Measurements from ENCODE around the gene KMT2C. TPM values are rescaled to one million over a fixed set of nuclear protein-coding genes. Genes with fewer than 3 reads are reported as not detected.

The KMT2C gene
- total and polyA plus RNA-seq, 2 experiments from 2014 or later = 7.2 to 14.2 TPM

DNA sequence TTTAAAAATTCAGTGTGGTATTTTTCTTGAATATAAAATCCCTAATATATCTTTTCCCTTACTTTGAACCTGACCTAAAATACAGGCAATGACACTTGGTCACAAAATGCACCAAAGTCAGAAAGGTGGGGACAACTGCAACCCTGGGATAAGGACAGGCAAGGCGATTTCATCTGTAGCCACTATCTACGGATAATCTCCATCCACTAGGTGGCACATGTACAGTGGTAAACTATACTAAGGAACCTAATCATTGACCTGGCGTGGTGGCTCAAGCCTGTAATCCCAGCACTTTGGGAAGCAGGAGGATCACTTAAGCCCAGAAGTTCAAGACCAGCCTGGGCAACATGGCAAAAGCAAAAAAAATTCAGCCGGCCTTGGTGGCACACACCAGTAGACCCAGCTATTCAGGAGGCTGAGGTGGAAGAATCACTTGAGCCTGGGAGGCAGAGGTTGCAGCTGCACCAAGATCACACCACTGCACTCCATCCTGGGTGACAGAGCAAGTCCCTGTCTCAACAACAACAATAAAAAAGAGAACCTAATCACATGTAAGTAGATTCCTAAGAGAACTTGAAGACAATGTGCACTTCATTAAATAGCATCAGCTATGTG, 98.9 kb downstream of the KMT2C start:
- in situ Hi-C loops (cut with MboI) = loop anchor here (10.0 to 25.0 kb wide), 2 partner anchors 368 to 475 kb away; no protein-coding TSS in a partner anchor
- H4K20me1 ChIP-seq (ENCODE audit: insufficient read depth) = peaks cover 20% of the 10 kb centered on the region
- WGBS, 2 experiments (ENCODE audit: low coverage in 1 of 2, low lambda C conversion rate in 2 of 2, missing lambda C conversion rate in 2 of 2) = 26 to 28% methylated on average over 4 of the region's 4 CpGs

DNA sequence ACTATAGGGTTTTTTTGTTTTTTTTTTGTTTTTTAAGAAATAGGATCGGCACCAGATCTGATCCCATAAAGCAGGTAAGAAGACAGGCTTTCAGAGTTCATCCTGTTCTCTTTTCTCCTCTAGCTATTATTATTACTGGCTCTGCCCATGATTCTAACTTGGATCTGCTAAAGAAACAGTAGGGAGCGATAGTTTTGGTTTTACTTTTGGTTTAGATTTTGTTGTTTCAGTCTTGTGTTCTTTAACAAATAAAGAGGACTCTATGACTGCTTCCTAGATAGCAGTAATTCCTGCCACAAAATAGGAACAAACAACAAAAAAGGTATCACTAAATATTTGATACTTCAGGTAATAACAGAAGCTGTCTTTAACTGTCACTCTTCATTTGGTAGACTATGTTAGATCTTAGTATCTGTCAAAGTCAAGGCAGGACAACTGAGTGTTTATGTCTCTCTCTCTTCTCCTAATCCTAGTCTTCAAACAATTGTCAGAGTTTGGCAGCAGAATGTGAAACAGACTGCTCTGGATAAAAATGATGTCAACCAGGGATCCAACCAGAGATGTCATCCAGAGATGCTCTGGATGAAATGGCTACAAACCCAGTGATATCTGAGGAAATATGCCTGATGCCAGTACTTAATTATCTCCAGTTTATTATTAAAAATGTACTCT, 99.8 kb downstream of the KMT2C start:
- WGBS, 2 experiments (ENCODE audit: low coverage in 1 of 2, low lambda C conversion rate in 2 of 2, missing lambda C conversion rate in 2 of 2) = 59 to 72% methylated on average over 2 of the region's 2 CpGs
- no peaks in the 10 kb centered on the region for H3K36me3 ChIP-seq (ENCODE audit: low read depth)
- H3K79me2 ChIP-seq (ENCODE audit: insufficient read depth) = peaks cover 100% of the 10 kb centered on the region
- H3K4me3 ChIP-seq = no peak overlapping the region
- H3K27ac ChIP-seq = no peak overlapping the region
- peaks cover 18% of the 10 kb centered on the region for H4K20me1 ChIP-seq (ENCODE audit: insufficient read depth)
- H3K9me3 ChIP-seq (ENCODE audit: low read depth) = no peaks in the 10 kb centered on the region
- no peaks in the 10 kb centered on the region for H3K27me3 ChIP-seq (replicated peaks; ENCODE audit: insufficient read depth)
- peak overlapping the region; percentile 35; the same call in 1 of the 2 replicates for H3K9ac ChIP-seq
- H2AFZ ChIP-seq = no peak overlapping the region
- H3K4me2 ChIP-seq (ENCODE audit: unreplicated experiment) = peak overlapping the region; percentile 38
- in situ Hi-C loops (cut with MboI) = loop anchor here (10.0 to 25.0 kb wide), 2 partner anchors 369 to 476 kb away; no protein-coding TSS in a partner anchor
- H3K4me1 ChIP-seq (ENCODE audit: insufficient read depth) = peaks cover 11% of the 10 kb centered on the region; the same call in 1 of the 2 replicates
- peak; percentile 9 for DNase-seq
- no peaks in the 10 kb centered on the region for H3F3A ChIP-seq (ENCODE audit: insufficient read depth)
- no peak for TF ChIP-seq EZH2 (IDR thresholded peaks at IDR 0.05; ENCODE audit: insufficient read depth, poor library complexity, severe bottlenecking)
- H3K9me2 ChIP-seq (ENCODE audit: insufficient read depth) = no peaks in the 10 kb centered on the region

More for the DNA sequence above, 98.9 kb downstream of the KMT2C start:
- Histone ChIP-seq H3K27me3 (replicated peaks; ENCODE audit: insufficient read depth) (no peaks in the 10 kb centered on the region), H3K36me3 (ENCODE audit: low read depth) (no peaks in the 10 kb centered on the region), H3F3A (ENCODE audit: insufficient read depth) (no peaks in the 10 kb centered on the region), H3K27ac (no peak overlapping the region), H3K4me1 (ENCODE audit: insufficient read depth) (peaks cover 12% of the 10 kb centered on the region; the same call in 1 of the 2 replicates), H3K4me3 (no peak overlapping the region), H3K9me3 (ENCODE audit: low read depth) (no peaks in the 10 kb centered on the region), H3K9me2 (ENCODE audit: insufficient read depth) (no peaks in the 10 kb centered on the region), H3K4me2 (ENCODE audit: unreplicated experiment) (no peak overlapping the region), H3K9ac (no peak overlapping the region), H3K79me2 (ENCODE audit: insufficient read depth) (peaks cover 100% of the 10 kb centered on the region), H2AFZ (no peak overlapping the region)
- TF ChIP-seq EZH2 (IDR thresholded peaks at IDR 0.05; ENCODE audit: insufficient read depth, poor library complexity, severe bottlenecking) = no peak
- no peak for TF ChIP-seq EZH2phosphoT487 (IDR thresholded peaks at IDR 0.05; ENCODE audit: insufficient read depth, low read depth)
- peak; percentile 71 for DNase-seq

DNA sequence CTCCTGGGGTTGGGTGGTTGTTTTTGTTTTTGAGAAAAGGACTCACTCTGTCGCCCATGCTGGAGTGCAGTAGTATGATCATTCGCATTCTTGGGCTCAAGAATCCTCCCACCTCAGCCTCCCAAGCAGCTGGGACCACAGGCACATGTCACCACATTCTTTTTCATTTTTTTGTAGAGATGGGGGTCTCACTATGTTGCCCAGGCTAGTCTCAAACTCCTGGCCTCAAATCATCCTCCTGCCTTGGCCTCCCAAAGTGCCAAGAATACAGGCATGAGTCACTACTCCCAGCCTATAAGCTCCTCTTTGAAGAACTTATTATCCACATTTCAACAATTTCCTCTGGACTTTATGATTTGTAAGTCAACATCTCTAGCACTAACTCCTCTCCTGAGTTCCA, 102.7 kb downstream of the KMT2C start:
- no peak overlapping the region for H3K27ac ChIP-seq
- H3K4me3 ChIP-seq = no peak overlapping the region
- no peak overlapping the region for H2AFZ ChIP-seq
- H3F3A ChIP-seq (ENCODE audit: insufficient read depth) = peaks cover 5% of the 10 kb centered on the region; the same call in 1 of the 2 replicates
- no peak overlapping the region for H3K9ac ChIP-seq
- no peak for DNase-seq
- peaks cover 11% of the 10 kb centered on the region for H4K20me1 ChIP-seq (ENCODE audit: insufficient read depth)
- no peaks in the 10 kb centered on the region; the same call in 1 of the 2 replicates for H3K36me3 ChIP-seq (ENCODE audit: low read depth)
- H3K9me2 ChIP-seq (ENCODE audit: insufficient read depth) = no peaks in the 10 kb centered on the region
- WGBS, 2 experiments (ENCODE audit: low coverage in 1 of 2, low lambda C conversion rate in 2 of 2, missing lambda C conversion rate in 2 of 2) = 81 to 91% methylated on average over 2 of the region's 2 CpGs
- H3K79me2 ChIP-seq (ENCODE audit: insufficient read depth) = peaks cover 90% of the 10 kb centered on the region
- 0 out of 2 replicates have a peak, but pooled peaks cover 11% of the 10 kb centered on the region for H3K4me1 ChIP-seq (ENCODE audit: insufficient read depth)
- H3K9me3 ChIP-seq (ENCODE audit: low read depth) = no peaks in the 10 kb centered on the region
- TF ChIP-seq EZH2phosphoT487 (IDR thresholded peaks at IDR 0.05; ENCODE audit: insufficient read depth, low read depth) (no peak), EZH2 (IDR thresholded peaks at IDR 0.05; ENCODE audit: insufficient read depth, poor library complexity, severe bottlenecking) (no peak)
- H3K27me3 ChIP-seq (replicated peaks; ENCODE audit: insufficient read depth) = no peaks in the 10 kb centered on the region
- in situ Hi-C loops (cut with MboI) = loop anchor here (10.0 to 25.0 kb wide), 2 partner anchors 372 to 479 kb away; no protein-coding TSS in a partner anchor
- H3K4me2 ChIP-seq (ENCODE audit: unreplicated experiment) = no peak overlapping the region

DNA sequence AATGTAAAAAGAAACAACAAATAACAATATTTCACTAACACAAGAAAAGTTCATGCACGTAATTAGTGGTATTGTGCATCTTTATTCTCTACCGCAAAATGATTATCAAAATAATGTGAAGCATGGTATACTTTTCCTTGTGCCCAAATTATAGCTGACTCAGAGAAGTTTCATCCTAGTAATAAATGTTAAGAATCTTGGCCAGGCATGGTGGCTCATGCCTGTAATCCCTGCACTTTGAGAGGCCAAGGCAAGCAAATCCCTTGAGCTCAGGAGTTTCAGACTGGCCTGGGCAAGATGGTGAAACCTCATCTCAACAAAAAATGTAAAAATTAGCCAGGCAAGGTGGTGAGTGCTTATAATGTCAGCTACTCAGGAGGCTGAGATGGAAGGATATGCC, 105.0 kb downstream of the KMT2C start:
- Histone ChIP-seq H3K9me3 (ENCODE audit: low read depth) (no peaks in the 10 kb centered on the region), H3K27ac (no peak overlapping the region), H3K9ac (no peak overlapping the region), H2AFZ (no peak overlapping the region), H3F3A (ENCODE audit: insufficient read depth) (peaks cover 5% of the 10 kb centered on the region; the same call in 1 of the 2 replicates), H3K4me2 (ENCODE audit: unreplicated experiment) (no peak overlapping the region), H3K79me2 (ENCODE audit: insufficient read depth) (peaks cover 84% of the 10 kb centered on the region), H3K4me1 (ENCODE audit: insufficient read depth) (0 out of 2 replicates have a peak, but pooled peaks cover 7% of the 10 kb centered on the region), H3K9me2 (ENCODE audit: insufficient read depth) (no peaks in the 10 kb centered on the region), H3K4me3 (no peak overlapping the region), H3K27me3 (replicated peaks; ENCODE audit: insufficient read depth) (no peaks in the 10 kb centered on the region), H4K20me1 (ENCODE audit: insufficient read depth) (no peaks in the 10 kb centered on the region; the same call in 1 of the 2 replicates), H3K36me3 (ENCODE audit: low read depth) (peaks cover 8% of the 10 kb centered on the region; the same call in 1 of the 2 replicates)
- in situ Hi-C loops (cut with MboI) = loop anchor here (10.0 to 25.0 kb wide), 2 partner anchors 374 to 481 kb away; no protein-coding TSS in a partner anchor
- DNase-seq = peak; percentile 46
- 93 to 96% methylated on average over 2 of the region's 2 CpGs for WGBS, 2 experiments (ENCODE audit: low coverage in 1 of 2, low lambda C conversion rate in 2 of 2, missing lambda C conversion rate in 2 of 2)
- TF ChIP-seq EZH2phosphoT487 (IDR thresholded peaks at IDR 0.05; ENCODE audit: insufficient read depth, low read depth) = no peak
- TF ChIP-seq EZH2 (IDR thresholded peaks at IDR 0.05; ENCODE audit: insufficient read depth, poor library complexity, severe bottlenecking) = no peak
